Iris pigment epithelial cell (primary cell): Measurements from ENCODE around the gene LMAN2.
"Not testable (repeated sequence)": the region's sequence is repeated elsewhere in the genome, so short reads cannot be mapped to it uniquely, and the experiment has no call there.

Source experiments
- DNase-seq: peaks from one replicate; pipeline ENCODE4 v3.0.0-alpha.2; 2011; ENCODE audit warnings: low read depth

LMAN2 gene

DNA sequence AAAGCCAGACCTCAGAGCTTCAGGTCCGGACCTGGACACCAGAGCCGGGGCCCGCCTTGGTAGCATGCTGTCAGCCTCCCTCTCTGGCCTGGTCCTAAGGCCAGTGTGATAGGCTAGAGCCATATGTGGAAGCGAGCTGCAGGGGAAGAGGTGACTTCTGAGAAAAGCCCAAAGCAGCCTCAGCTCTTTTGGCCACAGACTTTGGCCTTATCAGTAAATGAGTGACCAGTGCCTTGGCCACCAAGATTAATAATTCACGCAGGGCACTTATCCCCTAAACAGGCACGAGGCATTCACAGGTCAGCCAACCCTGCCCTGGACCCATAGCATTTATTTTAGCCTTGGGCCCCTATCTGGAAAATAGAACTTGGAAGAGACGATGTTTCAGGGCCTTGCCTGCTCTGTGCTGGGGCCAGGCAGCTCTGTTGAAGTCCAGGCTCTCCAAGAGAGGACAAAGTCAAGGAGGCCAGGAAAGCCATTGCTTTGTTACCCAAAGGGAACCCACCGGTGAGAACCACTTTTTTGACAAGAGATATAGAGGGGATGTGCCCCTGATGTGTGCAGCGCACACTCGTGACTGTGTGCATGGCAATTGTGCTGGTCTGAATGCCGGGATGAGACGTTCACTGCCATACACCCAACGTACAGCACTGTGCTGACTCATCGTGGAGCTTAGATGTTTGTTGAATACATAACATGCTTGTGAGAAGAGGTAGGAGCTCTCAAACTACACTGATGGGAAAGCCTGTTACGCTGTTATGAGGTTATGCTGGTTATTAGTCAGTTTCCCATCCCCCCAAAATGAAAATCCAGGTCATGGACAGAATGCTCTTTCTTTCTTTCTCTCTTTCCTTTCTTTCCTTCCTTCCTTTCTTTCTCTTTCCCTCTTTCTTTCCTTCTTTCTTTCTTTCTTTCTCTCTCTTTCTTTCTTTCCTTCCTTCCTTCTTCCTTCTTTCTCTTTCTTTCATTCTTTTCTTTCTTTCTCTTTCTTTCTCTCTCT lies 27.7 kb upstream of the LMAN2 start:
- DNase-seq = peak; percentile 98

DNA sequence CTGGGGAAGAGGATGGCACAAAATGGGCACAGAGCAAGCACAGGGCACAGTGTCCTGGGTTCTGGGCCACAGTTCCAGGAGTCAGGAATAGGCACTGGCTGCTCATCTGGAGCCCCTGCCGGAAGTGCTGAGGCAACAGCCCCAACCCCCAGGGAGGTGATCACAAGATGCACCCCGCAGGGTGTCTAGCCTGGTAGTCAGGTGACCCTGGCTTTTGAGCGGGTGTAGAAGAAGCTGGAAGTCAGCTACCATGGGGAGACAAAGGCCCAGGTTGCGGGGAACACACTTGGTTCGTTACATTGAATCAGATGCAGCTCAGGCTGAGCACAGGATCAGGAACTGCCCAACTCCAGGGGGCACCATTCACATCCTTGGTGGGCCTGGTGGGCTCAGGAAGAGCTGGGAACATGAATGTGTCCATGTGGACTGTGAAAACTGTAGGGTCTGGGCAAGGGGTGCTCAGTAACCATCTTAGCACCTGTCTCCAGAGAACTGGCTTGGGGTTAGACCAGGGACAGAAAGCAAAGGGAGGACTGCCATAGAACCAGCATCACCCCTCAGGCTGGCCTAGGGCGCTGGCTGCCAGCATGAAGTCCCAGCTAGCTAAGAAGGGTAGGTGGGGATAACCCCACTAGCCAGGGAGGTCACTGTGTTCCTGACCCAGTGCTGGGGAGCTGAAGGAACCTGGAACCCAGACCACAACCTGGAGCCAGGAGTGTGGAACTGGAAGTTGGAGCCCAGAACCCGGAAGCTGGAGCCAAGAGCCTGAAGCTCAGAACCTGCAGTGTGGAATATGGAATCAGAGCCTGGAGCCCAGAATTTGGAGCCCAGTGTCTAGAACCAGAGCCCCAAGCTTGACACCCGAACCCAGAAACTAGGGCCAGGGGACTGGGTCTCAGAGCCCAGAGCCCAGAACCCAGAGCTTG lies 26.6 kb upstream of the LMAN2 start:
- DNase-seq = no peak

DNA sequence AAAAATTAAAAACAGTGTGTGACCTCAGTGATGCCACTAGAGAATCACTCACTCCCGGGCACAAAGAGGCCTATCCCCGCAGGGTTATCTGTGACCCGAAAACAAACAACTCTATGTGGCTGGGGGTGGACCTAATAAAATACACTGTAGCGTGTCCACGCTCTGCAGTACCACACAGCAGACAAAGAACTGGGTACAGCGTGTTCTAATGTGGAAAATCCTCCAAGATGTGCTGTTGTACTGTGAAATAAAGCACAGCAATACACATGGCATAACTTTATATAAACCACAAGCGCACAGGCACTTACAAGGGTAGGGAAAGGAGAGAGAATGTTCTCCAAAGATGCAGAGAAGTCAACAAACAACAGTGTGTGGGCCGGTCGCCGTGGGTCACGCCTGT lies 24.6 kb upstream of the LMAN2 start:
- DNase-seq = no peak

GRCh38 chr5:177375516-177375915 lies 24.0 kb upstream of the LMAN2 start:
- not testable (repeated sequence) for DNase-seq

DNA sequence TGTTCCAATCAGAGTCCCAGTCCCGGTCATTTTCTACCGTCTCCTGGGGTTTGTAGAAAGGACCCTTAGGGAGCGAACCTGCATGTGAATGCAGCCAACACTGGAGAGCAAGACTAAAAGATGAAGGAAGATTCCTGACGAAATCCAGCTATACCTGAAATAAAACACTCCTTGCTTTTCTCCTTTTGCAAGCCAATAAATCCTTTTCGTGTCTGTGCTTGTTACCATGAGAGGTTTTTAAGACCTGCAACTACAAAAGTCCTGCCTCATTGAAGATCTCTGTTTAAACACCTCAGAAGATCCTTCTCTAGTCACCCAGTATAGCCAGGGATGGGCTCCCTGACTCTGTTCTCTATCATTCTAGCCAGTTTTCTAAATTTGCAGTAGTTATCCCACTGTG lies 22.7 kb upstream of the LMAN2 start:
- no peak for DNase-seq

DNA sequence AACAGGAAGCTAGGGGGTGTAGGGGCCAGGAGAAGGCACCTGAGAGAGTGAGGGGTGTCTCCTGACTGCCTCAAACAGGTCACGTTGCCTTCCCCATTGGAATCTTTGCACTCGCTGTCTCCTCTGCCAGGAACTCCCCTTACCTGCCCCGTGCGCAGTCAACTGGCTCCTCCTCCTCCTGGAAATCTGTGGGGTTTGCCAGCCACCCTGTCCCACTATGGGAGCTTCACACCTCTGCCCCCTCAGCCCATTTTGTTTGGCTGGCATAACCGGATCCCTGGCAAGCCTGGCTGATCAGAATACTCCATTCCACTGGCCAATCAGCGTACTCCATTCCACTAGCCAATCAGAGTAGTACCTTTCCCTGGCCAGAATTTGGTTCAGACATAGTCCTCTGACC lies 22.3 kb upstream of the LMAN2 start:
- DNase-seq = no peak

- no peak for DNase-seq
These were observed 21.4 kb upstream of the LMAN2 start for GRCh38 chr5:177372910-177373309.

GRCh38 chr5:177372034-177372896 lies 20.8 kb upstream of the LMAN2 start:
- DNase-seq = no peak

DNA sequence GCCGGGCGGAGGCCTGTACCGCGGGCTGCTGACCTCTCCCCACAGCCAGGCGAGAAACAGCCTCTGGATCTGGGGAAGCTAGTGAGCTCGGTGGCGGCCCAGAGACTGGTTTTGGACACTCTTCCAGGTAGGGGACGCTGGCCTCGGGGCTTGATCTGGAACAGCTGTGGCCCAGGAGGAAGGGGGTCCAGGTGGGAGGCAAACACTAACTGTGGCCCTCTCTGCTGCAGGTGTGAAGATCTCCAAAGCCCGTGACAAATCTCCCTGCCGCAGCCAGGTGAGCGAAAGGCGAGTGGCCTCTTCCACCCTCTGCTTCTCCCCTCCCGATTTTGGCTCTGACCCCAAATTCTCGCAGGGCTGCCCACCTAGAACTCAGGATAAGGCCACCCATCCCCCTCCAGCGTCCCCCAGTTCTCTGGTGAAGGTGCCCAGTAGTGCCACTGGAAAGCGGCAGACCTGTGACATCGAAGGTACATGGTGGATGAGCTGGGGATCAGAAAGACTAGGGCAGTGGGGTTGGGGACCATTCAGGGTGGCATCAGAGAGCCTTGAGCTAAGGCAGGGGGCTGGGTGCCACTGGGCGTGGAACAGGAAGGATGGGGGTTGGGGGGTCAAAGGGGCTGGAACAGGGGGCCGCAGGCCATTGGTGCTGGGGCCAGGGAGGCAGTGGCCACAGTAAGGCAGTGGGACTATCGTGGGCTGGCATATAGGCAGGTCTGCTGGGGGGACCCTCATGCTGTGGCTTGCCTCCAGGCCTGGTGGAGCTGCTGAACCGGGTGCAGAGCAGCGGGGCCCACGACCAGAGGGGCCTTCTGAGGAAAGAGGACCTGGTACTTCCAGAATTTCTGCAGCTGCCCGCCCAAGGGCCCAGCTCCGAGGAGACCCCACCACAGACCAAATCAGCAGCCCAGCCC lies 19.9 kb upstream of the LMAN2 start:
- DNase-seq = no peak

GRCh38 chr5:177370488-177371119 lies 19.1 kb upstream of the LMAN2 start:
- DNase-seq = peak; percentile 91

DNA sequence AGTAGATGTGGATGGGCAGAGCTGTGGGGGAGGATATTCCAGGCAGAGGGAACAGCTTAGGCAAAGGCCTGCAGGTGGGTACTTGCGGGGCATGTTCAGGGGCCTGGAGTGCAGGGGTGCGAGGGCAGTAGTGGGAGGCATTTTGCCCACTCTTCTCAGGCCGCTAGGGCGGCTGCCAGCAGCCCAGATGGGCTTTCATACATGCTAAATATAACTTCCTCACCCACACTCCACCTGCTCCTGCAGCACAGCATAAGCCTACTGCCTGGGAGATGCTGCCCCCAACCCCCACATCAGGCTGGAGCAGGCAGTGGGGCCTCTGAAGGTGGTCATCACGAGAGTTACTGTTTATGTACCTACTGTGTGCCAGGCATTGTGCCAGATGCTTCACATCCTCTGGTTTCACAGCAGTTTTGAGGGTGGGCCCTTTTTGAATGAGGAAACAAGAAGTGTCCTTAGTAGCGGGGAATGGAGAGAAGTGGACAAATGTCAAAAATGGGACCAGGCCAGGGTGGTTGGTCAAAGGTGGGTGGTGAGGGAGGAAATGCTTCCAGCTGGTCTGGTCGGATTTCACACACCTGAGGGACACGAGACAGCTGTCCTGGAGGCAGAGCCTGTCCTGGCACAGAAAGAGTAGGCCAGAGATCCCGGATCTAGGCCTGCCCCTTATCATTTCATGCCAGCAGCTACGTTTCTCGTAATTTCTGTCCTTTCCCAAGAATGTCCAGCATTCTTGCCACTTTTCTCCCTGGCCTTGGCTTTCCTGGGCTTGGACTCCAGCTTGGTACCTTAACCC lies 18.4 kb upstream of the LMAN2 start:
- no peak for DNase-seq

DNA sequence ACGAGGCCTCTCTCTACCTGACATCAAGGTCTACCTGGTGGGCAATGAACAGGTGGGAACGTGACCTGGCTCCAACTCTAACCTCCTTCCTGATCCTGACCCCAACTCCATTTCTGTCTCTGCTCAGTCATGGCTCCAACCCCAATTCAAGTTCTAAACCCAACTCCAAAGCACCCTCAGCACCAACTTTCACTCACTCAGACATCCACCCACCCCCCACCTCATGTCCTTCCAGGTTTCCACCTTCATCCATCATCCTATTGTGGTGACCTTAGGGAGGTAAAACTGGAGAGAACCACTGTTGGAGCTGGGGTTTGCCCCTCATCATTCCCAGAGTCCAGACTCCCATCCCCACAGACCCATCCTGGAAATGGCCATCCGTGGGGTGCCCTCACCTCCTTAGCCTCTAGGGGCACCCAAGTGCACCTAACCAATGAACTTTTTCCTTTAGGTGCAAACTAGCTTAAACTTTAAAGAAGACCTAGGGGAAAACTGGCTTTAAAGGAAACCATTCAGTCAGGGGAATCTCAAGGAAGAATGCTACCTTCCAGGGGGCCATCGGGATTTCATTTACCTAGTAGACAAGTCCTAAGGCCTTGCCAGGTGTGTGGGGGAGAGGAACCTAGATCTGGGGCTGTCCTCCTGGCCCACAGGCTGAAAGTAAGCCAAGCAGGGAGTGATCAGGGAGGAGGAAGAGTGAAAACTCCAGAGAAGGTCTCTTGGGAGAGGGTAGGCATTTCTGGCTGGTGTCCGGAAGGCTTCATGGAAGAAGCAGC lies 17.6 kb upstream of the LMAN2 start:
- peak; percentile 26 for DNase-seq

DNA sequence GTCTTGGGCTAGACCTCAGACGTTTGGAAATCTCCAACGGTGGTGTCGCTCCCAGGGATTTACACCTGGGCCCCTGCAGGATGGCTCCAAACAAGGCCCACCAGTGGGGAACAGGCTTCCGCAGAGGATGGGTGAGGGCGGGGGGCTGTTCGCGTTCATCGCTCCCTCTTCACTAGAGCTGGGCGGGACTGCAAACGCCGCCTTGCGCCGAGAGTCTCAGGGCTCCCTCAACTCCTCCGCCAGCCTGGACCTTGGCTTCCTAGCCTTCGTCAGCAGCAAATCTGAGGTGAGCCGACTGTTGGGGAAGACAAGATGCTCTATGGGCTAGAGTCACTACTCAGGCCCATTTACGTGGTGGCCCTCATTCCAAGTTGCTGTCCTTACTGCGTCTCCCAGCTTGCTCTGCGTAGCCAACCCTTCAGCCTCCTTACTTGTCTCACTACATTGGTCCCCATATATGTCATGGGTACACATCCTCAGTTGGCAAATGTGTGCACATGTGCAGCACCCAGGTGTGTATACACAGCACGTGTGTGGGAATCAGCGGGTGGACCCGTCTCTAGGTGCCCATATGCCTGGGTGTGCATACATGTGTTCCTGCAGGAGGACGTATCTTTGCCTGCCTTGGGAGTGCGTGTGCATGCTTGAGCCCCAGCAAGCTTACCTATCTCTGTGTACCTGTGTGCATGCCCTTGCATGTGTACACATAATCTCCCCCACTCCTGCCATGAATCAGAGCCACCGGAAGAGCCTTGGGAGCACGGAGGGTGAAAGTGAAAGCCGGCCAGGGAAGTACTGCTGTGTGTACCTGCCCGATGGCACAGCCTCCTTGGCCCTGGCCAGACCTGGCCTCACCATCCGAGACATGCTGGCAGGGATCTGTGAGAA lies 16.8 kb upstream of the LMAN2 start:
- no peak for DNase-seq

DNA sequence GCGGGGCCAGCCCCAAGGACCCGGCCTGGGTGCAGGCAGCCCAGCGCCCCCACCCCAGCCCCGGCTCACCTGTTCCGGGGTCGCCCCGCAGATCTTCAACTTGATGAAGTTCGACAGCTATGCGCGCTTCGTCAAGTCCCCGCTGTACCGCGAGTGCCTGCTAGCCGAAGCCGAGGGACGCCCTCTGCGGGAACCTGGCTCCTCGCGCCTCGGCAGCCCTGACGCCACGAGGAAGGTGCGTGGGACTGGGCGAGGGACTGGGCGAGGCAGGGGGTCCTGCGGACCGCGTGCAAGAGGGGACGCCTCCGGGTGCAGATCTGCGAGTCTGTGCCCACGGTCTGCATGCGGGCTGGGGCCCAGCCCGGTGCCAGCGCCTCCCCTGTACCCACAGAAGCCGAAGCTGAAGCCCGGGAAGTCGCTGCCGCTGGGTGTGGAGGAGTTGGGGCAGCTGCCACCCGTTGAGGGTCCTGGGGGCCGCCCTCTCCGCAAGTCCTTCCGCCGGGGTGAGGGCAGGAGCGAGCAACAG lies 15.9 kb upstream of the LMAN2 start:
- no peak for DNase-seq

DNA sequence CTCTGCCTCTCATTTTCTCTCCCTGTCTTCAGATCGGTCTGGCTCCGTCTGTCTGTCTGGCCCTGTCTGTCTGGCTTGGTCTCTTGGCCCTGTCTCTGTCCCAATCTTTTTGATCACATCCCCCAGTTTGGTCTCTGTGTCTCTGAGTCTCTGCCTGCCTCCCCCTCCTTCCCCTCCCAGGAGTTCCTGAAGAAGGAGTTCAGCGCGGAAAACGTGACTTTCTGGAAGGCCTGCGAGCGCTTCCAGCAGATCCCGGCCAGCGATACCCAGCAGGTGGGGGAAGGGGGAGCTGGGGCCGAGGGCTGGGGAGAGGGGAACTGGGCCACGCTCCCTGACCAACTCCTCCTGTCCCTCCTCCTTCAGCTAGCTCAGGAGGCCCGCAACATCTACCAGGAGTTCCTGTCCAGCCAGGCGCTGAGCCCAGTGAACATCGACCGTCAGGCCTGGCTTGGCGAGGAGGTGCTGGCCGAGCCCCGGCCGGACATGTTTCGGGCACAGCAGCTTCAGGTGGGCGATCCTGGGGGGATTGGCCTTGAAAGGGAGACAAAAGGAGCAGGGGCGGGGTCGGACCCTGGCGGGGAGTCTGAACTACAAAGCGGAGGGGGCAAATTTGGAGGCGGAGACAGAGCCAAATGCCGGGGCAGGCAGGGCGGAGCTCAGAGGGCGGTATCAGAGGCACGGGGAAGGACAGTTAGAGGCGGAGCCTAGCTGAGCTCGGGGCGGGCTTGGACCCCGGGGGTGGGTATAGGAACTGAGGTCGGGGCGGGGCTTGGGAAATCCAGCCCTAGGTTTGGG lies 15.3 kb upstream of the LMAN2 start:
- peak; percentile 82 for DNase-seq

GRCh38 chr5:177365845-177366527 lies 14.5 kb upstream of the LMAN2 start:
- DNase-seq = no peak
